DND-41 (cell line): ENCODE measurements around the gene USP36.

ENCODE experiments used
- ATAC-seq: fragments of 200-7000 bp; cut with Tn5 transposase; 3 replicates; pipeline ENCODE4 v1.9.1; 2021; ENCODE audit warnings: low read depth; ENCODE audit not compliant: insufficient read depth
- DNase-seq: peaks from one replicate; pipeline ENCODE4 v3.0.0-alpha.2; 2020
- H2AFZ ChIP-seq: 2 replicates; pipeline ENCODE4 v1.6.0; 2012; ENCODE audit warnings: low read depth, low read length
- H3K27ac ChIP-seq: 2 replicates; pipeline ENCODE4 v1.5.1; 2012; ENCODE audit warnings: low read length, inconsistent platforms
- H3K27me3 ChIP-seq: fragments of 200-600 bp; sonication (generic); 2 replicates; pipeline ENCODE4 v1.6.0; 2012; ENCODE audit warnings: low read length, mild to moderate bottlenecking, inconsistent platforms; ENCODE audit not compliant: insufficient read depth, poor library complexity
- H3K36me3 ChIP-seq: 2 replicates; pipeline ENCODE4 v1.5.1; 2012; ENCODE audit warnings: low read length, inconsistent platforms; ENCODE audit not compliant: insufficient read depth
- H3K4me1 ChIP-seq: 2 replicates; pipeline ENCODE4 v1.5.1; 2012; ENCODE audit warnings: mild to moderate bottlenecking, low read length; ENCODE audit not compliant: insufficient read depth
- H3K4me2 ChIP-seq: 2 replicates; pipeline ENCODE4 v1.6.0; 2012; ENCODE audit warnings: mild to moderate bottlenecking, moderate library complexity, low read length, inconsistent platforms; ENCODE audit not compliant: insufficient read depth
- H3K4me3 ChIP-seq, 2 experiments: fragments of 200-600 bp in 1 of 2; shearing (Covaris generic) in 1 of 2; 2 replicates each; pipeline ENCODE4 v1.5.1; 2012 to 2016; ENCODE audit warnings: inconsistent platforms in 2 of 2, low read length in 2 of 2, mild to moderate bottlenecking in 2 of 2, low read depth in 1 of 2, moderate library complexity in 1 of 2
- H3K79me2 ChIP-seq: 2 replicates; pipeline ENCODE4 v1.6.0; 2012; ENCODE audit warnings: low read length, inconsistent platforms; ENCODE audit not compliant: insufficient read depth
- H3K9ac ChIP-seq: 2 replicates; pipeline ENCODE4 v1.6.0; 2012; ENCODE audit warnings: low read depth, mild to moderate bottlenecking, inconsistent platforms, low read length, moderate library complexity
- H3K9me3 ChIP-seq: 2 replicates; pipeline ENCODE4 v1.5.1; 2012; ENCODE audit warnings: low read length, moderate library complexity, mild to moderate bottlenecking, inconsistent platforms; ENCODE audit not compliant: insufficient read depth, severe bottlenecking
- H4K20me1 ChIP-seq: 2 replicates; pipeline ENCODE4 v1.6.0; 2012; ENCODE audit warnings: low read length; ENCODE audit not compliant: insufficient read depth
- CTCF ChIP-seq: IDR thresholded peaks from 2 replicates; pipeline ENCODE4 v1.5.1; 2012; ENCODE audit warnings: borderline replicate concordance, low read length, moderate library complexity, mild to moderate bottlenecking; ENCODE audit not compliant: poor library complexity, severe bottlenecking; ENCODE audit errors: extremely low read depth
- EZH2 ChIP-seq: IDR thresholded peaks from 3 replicates; pipeline ENCODE4 v1.6.1; 2012; ENCODE audit warnings: borderline replicate concordance, low read depth, mild to moderate bottlenecking, moderate library complexity, low read length, inconsistent platforms; ENCODE audit not compliant: severe bottlenecking

Gene USP36

GRCh38 chr17:78777881-78778280, 62.7 kb downstream of the USP36 start:
- Histone ChIP-seq H3K79me2 (peaks cover 59% of the 10 kb centered on the region), H3K27ac (no peak overlapping the region), H3K4me2 (no peak overlapping the region), H3K27me3 (no peaks in the 10 kb centered on the region), H3K4me1 (peaks cover 49% of the 10 kb centered on the region), H4K20me1 (peaks cover 4% of the 10 kb centered on the region; the same call in 1 of the 2 replicates), H3K9me3 (no peaks in the 10 kb centered on the region), H3K4me3 (no peak overlapping the region), H2AFZ (no peak overlapping the region), H3K36me3 (peaks cover 3% of the 10 kb centered on the region; the same call in 1 of the 2 replicates), H3K9ac (no peak overlapping the region)
- TF ChIP-seq EZH2 (no peak), CTCF (no peak)
- ATAC-seq (no peak), DNase-seq (no peak)

GRCh38 chr17:78774956-78775571, 65.5 kb downstream of the USP36 start:
- ATAC-seq: peak; percentile 93

GRCh38 chr17:78774453-78774852, 66.2 kb downstream of the USP36 start:
- peak overlapping the region; percentile 78 for H3K27ac ChIP-seq
- no peaks in the 10 kb centered on the region for H3K9me3 ChIP-seq
- H3K27me3 ChIP-seq: no peaks in the 10 kb centered on the region
- no peaks in the 10 kb centered on the region for H3K36me3 ChIP-seq
- no peak for TF ChIP-seq EZH2
- TF ChIP-seq CTCF: no peak
- peaks cover 61% of the 10 kb centered on the region for H3K79me2 ChIP-seq
- H4K20me1 ChIP-seq: peaks cover 3% of the 10 kb centered on the region; the same call in 1 of the 2 replicates
- DNase-seq (no peak), ATAC-seq (peak; percentile 43)
- peak overlapping the region; percentile 63 for H2AFZ ChIP-seq
- H3K4me3 ChIP-seq: peak overlapping the region in 1 of 2 experiments; percentile 57; a peak in 3 of 4 replicates
- peaks cover 32% of the 10 kb centered on the region for H3K4me1 ChIP-seq
- H3K4me2 ChIP-seq: peak overlapping the region; percentile 83
- H3K9ac ChIP-seq: peak overlapping the region; percentile 50

More at GRCh38 chr17:78774956-78775571, 65.5 kb downstream of the USP36 start:
- DNase-seq: peak; percentile 78
- peaks cover 38% of the 10 kb centered on the region for H3K4me1 ChIP-seq
- no peaks in the 10 kb centered on the region for H3K36me3 ChIP-seq
- peak overlapping the region; percentile 83 for H3K4me2 ChIP-seq
- H4K20me1 ChIP-seq: no peaks in the 10 kb centered on the region; the same call in 1 of the 2 replicates
- H2AFZ ChIP-seq: peak overlapping the region; percentile 63
- no peaks in the 10 kb centered on the region for H3K9me3 ChIP-seq
- peaks cover 62% of the 10 kb centered on the region for H3K79me2 ChIP-seq
- TF ChIP-seq EZH2 (no peak), CTCF (no peak)
- peak overlapping the region; percentile 12 to 57; a peak in 3 of 4 replicates for H3K4me3 ChIP-seq
- peak overlapping the region; percentile 78 for H3K27ac ChIP-seq
- H3K9ac ChIP-seq: peak overlapping the region; percentile 50
- no peaks in the 10 kb centered on the region for H3K27me3 ChIP-seq
